Fibroblast of skin of left biceps (primary cell): ENCODE data around the gene KLHL29.
A peak's percentile ranks its signal among the peaks of the same experiment; 100 is the strongest.

Experiments used
- DNase-seq, 2 experiments: peaks; one replicate each; pipeline ENCODE4 v3.0.0-alpha.2; 2013; ENCODE audit warnings: low read depth in 2 of 2

KLHL29 gene

DNA sequence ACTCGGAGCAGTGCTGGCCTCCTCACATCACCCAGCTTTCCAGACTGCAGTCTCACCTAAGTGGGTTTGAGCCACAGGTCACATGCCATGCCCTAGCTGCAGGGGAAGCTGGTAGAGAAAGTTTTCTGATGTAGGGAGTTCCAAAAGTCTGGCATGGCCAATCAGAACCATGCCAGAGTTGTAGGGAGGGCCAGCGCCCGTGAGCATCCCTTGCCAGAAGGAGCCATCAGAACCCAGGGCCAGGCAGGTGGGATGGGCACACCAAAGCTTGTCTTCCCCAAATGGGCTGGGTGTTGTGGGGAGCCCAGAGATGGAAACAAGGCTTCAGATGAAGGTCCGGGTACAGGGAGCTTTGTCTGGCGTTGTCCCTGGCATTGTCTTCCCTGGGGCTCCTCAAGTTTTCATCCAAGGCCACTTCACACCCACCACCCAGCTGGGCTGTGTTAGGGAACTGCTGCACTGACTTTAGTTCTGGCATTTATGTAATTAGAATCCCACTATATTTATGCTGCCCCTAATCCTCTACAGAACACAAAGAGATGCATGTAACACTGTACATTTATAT lies 247.9 kb downstream of the KLHL29 start:
- DNase-seq = no peak

DNA sequence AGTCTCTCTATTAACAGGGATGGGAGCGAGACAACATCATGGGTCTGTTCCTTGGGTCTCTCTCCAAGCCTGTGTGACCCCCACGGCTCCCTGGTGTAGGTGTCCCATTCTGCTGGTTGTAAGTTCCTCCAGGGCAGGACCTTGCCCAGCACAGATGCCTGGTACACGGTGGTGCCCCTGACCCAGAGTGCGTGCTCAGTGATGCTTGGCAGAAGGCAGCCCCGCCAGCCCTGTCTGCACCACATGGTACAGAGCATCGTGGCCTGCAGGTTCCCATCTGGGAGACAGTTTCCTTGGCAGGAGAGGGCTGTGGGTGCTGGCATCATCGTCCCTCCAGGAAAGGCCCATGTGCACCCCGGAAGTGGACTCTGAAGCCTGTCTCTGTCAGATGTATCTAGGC lies 249.0 kb downstream of the KLHL29 start:
- DNase-seq = no peak

DNA sequence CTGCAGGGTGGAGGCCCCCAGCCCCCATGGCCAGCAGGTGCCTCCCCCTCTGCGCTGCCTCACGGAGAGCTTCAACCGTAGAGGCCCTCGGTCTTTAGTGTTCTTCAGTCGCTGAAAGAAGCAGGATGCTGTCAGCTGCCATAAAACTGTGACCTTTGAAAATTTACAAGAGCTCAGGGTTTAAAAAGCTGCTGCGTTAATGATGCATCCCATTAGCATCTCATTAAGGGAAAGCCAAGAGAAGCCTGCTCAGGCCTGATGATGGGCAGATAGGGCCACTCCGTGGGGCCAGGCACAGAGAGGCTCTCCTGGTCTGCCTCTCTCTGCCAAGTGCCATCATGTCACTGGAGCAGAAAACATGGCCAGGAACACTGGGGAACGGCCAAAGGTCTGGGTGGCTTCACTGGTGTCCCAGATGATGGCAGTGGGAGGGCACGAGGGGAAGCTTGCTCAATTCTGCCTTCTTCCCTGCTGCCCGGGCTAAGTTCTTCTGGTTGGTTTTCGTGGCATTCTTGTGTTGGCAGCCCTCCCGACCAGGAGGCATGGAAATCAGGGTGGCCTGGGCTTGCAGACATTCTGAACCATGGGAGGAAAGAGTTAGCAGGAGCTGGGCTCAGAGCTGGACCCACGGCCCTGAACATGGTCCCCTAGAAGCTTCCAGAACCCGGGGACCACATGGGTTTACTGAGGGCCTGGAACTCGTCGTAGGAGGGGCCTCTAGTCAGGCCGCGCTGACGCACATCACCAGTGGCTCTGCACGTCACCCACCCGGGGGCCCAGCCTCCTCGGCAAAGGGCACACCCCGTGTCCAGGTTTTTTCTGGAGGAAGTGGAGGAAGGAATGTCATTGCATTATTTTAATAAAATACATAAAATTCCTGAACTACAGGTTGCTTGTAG lies 250.7 kb downstream of the KLHL29 start:
- no peak for DNase-seq

DNA sequence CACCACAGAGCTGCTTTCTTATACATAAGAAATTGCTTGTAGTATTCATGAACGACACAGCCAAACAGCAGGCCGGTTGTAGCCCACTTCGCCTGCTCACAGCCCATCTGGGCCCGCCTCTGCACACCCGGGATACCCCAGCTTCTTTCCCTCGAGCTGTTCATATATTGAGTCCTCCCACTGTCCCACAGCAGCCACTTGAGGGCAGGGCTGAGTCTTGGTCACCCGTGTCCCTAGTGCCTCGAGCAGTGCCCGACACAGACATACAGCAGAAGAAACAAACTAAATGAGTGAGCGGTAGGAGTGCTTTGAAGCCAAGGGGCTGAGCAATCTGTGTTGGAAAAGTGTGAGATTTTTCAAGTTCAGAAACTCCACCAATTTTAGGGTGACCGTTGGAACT lies 251.4 kb downstream of the KLHL29 start:
- DNase-seq = no peak

DNA sequence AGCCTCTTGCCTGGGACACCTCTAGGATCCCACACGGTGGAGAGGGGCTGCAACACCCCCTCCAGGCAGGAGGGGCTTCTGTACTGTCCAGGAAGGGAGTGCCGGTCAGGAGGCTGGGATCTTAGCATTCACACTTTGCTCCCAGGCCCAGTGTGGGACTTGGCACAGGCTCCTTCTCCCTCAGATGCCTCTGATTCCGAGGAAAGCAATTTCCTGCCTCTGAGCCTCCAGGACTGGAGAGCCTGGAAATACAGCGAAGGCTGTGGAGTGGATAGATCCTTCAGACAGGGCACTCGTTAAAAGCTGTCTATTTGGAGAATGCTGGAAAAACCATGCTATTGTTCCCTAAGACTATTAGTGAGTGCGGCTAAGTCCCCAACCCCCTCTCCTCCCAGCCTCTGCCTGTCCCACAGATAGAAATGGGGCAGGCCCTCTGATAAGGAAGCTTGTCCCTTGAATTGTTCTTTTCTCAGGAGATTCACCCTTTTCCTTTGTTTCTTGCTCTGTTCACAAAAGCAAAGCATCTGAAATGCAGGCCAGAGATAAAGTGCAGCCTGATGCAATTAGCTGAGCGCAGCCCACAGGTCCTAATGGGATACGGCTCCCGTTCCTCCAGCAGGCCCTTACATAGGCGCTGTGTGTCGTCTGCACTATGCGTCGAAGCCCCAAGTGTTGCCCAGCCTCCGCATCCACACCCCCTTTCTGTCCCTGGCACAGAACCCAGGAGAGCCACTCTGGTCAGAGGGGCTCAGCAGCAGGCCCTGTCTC lies 252.2 kb downstream of the KLHL29 start:
- DNase-seq = peak; percentile 65

DNA sequence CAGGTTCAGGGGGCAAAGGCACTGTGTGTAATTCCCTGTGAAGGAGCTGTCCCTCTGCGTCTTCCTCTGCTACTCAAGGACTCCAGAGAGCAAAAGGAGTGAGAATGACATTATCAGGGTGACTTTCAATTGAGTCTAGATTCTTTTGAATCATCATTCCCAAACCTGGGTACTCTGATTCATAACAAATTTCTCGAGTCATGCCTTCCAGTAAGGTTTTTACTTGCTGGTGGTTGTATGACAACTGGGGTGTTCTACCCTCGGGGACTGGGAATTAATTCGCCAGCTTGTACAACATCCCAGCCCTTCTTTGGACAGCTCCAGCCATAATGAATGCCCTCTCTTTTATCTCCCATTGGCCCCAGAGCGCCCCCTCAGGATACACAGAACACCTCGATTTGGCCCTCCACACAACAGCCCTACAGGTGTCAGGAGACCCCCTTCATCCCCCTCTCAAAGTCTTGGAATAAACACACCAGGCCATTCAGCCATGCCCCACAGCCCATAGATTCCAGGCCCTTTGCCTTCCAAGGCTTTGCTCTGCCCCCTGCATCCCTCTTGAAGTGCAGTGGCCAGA lies 254.5 kb downstream of the KLHL29 start:
- DNase-seq = no peak

DNA sequence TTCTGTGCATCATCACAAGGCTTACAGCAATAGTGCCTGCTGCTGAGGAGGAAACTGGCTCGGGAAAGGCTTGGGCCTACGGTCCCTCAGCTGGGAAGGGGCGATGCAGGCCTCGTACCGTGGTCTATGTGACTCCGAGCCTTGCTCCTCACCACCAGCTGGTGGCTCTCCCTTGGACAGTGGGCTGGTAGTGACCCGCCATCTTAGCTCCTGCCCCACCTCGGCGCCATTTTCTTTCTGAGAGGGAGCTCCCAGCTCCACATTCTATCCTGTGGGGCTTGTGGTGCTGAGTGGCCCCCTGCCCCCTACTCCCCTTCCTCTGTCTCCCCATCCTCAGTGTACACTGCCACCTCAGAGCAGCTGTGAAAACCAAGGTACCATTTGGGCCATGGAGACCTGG lies 255.7 kb downstream of the KLHL29 start:
- DNase-seq = no peak

DNA sequence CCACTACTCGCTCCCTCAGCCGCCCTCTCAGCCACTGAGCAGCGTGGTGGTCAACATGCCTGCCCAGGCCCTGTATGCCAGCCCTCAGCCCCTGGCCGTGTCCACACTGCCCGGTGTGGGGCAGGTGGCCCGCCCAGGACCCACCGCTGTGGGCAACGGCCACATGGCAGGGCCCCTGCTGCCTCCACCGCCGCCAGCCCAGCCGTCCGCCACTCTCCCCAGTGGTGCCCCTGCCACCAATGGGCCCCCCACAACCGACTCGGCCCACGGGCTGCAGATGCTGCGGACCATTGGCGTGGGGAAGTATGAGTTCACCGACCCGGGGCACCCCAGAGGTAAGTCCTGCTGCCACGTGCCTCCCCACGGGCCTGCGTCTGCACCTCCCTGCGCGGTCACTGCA lies 257.5 kb downstream of the KLHL29 start:
- no peak for DNase-seq

DNA sequence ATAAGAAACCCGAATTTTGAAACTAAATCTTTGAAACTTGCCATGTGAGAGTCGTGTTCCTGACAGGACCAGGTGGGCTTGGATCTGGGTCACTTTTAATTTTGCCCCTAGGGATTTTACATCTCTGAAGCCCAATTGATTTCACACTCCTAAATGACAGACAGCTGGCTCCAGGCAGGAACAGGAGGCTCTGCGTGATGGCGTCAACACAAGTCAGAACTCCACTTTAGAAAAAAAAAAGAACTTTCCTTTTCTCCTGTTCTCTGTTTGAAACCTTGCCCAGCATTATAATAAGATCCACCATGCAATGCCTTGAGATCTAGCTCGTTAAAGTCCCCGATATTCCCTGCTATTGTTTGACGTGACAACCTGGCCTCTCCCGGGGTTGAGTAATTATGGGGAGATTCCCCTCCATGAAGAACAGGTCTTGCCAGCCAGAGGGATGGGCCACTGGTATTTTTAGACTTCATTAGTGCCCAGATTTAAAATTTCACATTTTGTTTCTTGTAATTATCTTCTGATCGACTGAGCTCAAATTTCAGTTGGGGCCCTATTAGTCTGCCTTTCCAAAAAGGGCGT lies 260.3 kb downstream of the KLHL29 start:
- no peak for DNase-seq

DNA sequence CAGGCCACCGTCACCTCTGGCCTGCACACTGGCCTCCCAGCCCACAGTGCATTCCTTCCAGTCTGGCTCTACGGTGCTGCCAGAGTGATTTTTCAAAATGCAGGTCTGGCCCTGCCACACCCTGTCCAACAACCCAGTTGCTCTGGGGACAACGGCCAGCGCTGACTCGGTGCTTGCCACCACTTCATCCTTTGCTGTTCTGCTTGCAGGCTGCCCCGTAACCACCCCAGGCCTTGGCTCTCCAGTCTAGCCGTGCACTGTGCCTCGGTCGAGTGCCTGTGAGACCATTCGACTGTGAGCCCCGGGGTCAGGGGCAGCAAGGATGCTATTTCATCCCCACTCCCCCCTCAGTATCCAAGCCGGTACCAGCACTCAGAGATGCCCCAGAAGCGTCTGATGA lies 262.6 kb downstream of the KLHL29 start:
- DNase-seq = no peak

DNA sequence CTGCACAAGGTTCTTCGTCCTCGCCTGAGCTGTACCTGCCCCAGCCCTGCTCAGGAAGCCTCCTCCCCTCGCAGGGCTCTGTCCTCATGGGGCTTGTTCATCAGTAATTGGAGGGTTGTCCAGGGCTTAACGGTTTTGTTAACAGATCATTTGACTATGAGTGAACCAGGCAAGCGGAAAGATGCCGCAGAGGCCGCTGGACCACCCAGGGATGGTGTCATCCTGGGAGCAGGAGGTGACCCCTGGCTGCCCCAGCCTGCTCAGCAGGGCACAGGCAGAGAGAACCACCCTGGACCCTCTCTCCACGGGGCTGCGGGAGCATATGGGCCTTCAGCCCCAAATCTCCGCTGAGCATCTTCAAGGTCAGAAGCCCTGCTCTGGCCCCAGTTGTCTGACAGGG lies 264.3 kb downstream of the KLHL29 start:
- no peak for DNase-seq

DNA sequence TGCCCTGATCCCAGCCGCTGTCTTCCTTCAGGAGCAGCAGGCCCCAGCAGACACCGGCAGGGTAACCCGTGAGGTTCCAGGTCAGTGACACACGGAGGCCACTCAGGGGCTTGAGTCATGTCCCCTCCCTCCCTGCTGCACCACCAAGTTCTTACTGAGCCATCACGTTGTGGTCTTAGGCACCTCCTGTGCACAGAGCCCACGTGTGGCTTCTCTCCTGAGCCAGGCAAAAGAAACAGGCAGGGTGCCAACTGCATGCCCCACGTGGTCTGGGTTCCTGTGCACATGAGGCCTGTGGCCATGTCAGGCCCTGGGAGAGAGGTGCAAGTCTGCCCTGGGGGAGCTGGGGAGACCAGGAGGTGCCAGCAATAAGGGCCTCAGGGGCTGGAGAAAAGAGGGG lies 264.8 kb downstream of the KLHL29 start:
- DNase-seq = no peak

DNA sequence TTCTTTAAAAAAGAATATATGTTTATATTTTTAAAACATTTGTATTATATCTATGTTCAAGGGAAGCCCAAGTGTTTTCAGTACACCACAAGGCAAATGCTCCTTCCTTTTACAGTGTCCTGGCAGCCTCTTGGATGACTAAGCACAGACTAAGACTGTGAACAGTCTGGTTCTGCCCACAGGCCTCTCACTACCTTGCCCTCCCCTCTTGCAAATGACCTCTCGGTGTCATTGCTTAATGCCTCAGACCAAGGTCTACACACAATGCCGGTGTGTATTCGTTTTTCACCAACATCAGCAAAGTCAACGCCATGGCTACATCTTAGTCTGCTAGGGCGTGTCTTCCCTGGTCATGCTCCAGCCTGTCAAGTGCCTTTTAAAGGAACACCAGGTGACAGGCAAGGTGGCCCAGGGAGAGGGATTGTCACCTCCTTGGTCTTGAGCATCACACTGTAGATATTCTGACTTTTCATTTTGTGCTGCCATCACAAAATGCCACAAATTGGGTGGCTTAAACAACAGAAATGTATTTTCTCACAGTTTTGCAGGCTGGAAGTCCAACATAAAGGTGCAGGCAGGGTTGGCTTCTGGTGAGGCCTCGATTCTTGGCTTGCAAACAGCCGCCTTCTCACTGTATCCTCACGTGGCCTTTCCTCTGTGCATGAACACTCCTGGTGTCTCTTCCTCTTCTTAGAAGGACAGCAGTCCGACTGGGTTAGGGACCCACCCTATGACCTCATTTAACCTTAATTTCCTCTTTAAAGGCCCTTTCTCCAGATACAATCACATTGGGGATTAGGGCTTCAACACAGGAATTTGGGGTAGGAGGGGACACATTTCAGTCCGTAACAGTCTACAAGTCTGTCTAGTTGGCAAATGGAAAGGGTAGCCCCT lies 266.5 kb downstream of the KLHL29 start:
- DNase-seq = no peak

DNA sequence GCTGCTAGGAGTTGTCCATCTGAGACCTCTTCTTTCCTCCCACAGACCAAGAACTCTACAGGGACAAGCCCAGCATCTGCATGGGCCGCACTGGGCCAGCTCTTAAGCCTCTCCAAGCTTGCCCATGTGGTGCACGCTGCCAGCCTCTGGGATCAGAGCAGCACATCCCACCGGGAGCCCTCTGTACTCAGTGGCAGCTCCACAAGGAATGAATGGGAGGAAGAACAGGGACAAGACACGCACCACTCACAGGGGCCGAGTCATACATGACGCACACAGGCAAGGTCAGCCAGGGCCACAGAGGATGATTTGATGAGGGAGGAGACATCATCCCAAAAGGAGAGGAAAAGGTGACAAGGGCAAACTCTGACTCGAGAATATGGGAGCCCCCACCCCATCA lies 268.3 kb downstream of the KLHL29 start:
- DNase-seq = no peak

DNA sequence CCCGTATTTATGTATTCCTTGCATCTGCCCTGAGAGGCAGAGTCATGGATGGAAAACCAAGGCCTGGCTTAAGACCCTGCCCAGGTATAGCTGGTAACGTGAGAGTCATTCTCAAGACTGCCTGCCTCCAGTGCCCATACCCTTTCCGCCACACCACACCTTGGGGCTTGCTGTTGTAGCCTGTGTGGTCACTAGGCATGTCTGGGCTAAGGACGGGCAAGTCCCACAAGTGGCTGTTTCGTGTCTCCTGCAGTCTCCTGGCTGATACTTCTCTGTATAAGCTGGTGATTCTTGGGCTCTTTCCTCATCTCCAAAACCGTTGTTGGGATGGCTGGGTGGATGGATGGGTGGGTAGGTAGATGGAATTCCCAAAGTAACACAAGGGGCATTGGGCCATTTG lies 269.8 kb downstream of the KLHL29 start:
- DNase-seq = no peak

DNA sequence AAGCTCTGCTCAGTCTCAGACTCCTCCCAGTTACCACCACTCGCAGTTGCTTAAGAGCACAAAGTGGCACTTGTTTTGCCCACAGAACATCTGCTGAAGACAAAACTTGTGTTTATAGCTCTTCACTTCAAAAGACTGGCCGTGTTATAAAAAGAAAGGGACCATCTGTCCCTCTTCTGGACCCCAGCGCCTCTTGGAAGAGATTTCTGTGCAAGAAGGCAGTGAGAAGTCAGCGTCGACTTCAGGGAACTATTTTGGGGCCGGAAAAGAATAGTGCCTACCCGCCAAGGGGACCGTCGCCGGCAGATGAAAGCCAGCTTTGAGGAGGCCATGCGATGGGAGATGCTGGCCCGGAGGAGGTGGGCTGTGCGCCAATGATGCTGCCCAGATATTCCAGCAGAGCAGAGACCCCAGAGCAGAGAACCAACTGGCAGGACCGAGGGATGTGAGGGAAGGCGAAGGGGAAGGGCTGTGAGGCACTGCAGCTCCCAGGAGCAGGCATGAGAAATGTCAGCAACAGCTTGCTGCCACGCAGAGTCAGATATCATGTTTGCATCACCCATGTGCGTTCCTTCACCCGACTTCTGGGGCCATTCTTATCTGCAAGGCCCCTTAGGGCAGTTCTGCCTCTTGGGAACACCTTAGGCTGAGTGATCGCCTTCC lies 271.1 kb downstream of the KLHL29 start:
- DNase-seq = no peak

DNA sequence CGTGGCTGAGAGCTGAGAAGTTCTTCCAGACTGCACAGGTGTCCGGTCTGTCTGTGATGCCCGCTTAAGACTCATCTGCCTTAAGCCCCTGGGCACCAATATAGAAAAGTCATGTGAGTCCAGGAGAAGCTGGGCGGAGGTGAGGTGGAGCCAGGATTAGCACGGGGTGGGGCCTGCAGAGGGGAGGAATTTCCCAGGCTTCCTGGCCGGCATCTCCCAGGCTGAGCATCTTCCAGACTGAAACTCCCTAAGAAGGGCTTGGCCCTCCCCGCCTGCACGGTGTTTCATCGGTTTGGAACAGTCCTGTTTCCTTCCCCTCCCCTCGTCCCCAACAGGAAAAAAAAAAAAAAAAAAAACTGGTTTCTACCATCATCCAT lies 271.6 kb downstream of the KLHL29 start:
- no peak for DNase-seq

DNA sequence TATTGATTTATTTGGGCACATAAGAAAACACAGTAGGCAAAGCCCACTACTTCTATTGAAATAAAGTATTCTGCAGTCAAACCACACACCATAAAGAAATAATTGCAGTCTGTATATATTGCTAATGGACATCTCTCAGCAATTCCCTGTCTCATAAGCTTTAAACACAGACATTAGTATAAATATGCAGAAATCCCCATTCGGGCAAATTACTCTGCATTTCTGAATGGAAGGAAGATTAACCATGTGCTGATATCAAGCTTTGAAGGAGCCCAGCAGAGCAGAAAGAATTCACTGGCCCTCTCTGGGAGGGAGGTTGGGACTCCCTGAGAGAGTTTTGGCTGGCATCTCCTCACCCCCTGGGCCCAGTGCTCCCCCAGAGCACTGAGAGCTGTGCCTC lies 272.4 kb downstream of the KLHL29 start:
- DNase-seq = no peak

DNA sequence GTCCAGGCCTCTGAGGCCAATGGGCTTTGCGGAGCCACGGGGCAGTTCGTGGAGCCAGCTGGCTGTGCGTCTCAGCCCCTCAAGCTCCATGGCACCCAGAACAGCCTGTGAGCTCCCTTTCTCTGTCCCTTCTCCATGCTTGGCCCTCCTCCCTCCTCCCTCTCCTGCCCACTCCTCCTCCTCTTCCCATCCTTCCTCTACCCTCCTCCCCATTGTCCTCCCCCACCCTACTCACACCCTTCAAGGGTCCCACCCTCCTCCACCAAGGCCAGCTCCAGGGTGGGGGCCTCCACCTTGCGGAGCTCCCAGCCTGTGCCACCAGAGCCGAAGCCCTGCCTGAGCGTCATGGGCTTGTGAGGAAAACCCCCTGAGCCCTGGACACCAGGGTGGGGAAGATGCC lies 273.0 kb downstream of the KLHL29 start:
- no peak for DNase-seq

DNA sequence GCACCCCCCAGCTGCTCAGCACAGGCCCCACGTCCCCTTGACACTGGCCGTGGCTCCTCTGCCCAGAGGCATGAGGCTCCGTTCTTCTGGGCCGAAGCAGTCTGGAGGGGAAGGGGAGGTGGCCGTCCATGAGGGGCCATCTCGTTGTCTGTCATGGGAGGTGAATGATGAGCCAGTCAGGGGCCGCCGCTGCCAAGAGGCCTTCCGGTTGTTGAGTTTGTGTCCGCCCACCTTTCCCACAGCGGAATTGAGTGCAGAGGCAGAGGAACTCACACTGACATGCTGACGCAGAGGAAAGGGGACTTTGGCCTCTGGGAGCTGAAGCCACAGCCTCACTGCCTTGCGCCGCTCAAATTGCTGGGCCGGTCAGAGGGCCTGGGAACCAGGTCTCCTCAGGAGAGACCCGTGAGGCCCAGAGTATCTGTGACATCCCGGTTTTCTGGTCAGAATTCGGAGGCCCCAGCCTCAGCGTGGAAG lies 273.5 kb downstream of the KLHL29 start:
- no peak for DNase-seq
